ENCODE results near the gene FAM234A. TPM values are rescaled to one million over a fixed set of nuclear protein-coding genes. Genes with fewer than 3 reads are reported as not detected.

FAM234A gene
- total RNA-seq, 1 experiment from 2014 or later = 121 TPM

GRCh38 chr16:242281-242680 is 7.7 kb downstream of the FAM234A start:
- H3K4me1 ChIP-seq (ENCODE audit: control insufficient read depth, insufficient read depth, low read length) = peaks cover 2% of the 10 kb centered on the region; the same call in 1 of the 2 replicates
- TF ChIP-seq POLR2AphosphoS5 (IDR thresholded peaks at IDR 0.05; ENCODE audit: low read depth, low read length) = no peak
- no peak for TF ChIP-seq SIN3A (IDR thresholded peaks at IDR 0.05; ENCODE audit: borderline replicate concordance, insufficient read depth, low read depth, low read length)
- H3K36me3 ChIP-seq (ENCODE audit: control insufficient read depth, insufficient read depth, low read length) = no peaks in the 10 kb centered on the region
- no peaks in the 10 kb centered on the region for H3K27me3 ChIP-seq (ENCODE audit: control insufficient read depth, insufficient read depth, low read length)
- BruUV-seq (replicated peaks) = no TSS peak
- in situ Hi-C loops (cut with HindIII; ENCODE audit: low pct_unique_long_range_greater_than_20kb, low sequenced_read_pairs) (no loop called here), intact Hi-C loops (cut with micrococcal nuclease; ENCODE audit: unreplicated experiment) (no loop called here)
- CTCF ChIA-PET = no interaction called here
- ATAC-seq = peak; percentile 39; the same call in 1 of the 2 replicates
- H3K27ac ChIP-seq (ENCODE audit: low read length) = no peak overlapping the region
- no peak overlapping the region for H3K4me3 ChIP-seq (ENCODE audit: low read depth in 2 of 2, low read length in 2 of 2)
- H3K9me3 ChIP-seq (ENCODE audit: control insufficient read depth, insufficient read depth, low read depth, low read length) = no peaks in the 10 kb centered on the region
- POLR2A ChIA-PET = no interaction called here
- DNase-seq (ENCODE audit: low read depth, low spot score) = no peak

- Histone ChIP-seq H3K9me3 (ENCODE audit: control insufficient read depth, insufficient read depth, low read depth, low read length) (no peaks in the 10 kb centered on the region), H3K36me3 (ENCODE audit: control insufficient read depth, insufficient read depth, low read length) (no peaks in the 10 kb centered on the region), H3K4me1 (ENCODE audit: control insufficient read depth, insufficient read depth, low read length) (peaks cover 2% of the 10 kb centered on the region; the same call in 1 of the 2 replicates), H3K27me3 (ENCODE audit: control insufficient read depth, insufficient read depth, low read length) (no peaks in the 10 kb centered on the region), H3K4me3 (ENCODE audit: low read depth in 2 of 2, low read length in 2 of 2) (no peak overlapping the region), H3K27ac (ENCODE audit: low read length) (no peak overlapping the region)
- BruUV-seq (replicated peaks) = no TSS peak
- no peak for ATAC-seq
- ChIA-PET CTCF (no interaction called here), POLR2A (interaction anchor here (0.6 kb wide), 1 partner anchor 9 kb away, joined by 6 read pairs; no protein-coding TSS in a partner anchor)
- in situ Hi-C loops (cut with HindIII; ENCODE audit: low pct_unique_long_range_greater_than_20kb, low sequenced_read_pairs) (no loop called here), intact Hi-C loops (cut with micrococcal nuclease; ENCODE audit: unreplicated experiment) (no loop called here)
- no peak for TF ChIP-seq TCF7L2 (IDR thresholded peaks at IDR 0.05; ENCODE audit: low read depth, low read length)
- TF ChIP-seq POLR2AphosphoS5 (IDR thresholded peaks at IDR 0.05; ENCODE audit: low read depth, low read length) = no peak
- TF ChIP-seq CTCF (IDR thresholded peaks at IDR 0.05) = no peak
- TF ChIP-seq SIN3A (IDR thresholded peaks at IDR 0.05; ENCODE audit: borderline replicate concordance, insufficient read depth, low read depth, low read length) = no peak
- no peak for TF ChIP-seq REST (IDR thresholded peaks at IDR 0.05; ENCODE audit: insufficient read depth in 1 of 2, low read depth in 2 of 2, low read length in 1 of 2)
- no peak for DNase-seq (ENCODE audit: low read depth, low spot score)
These were observed 8.7 kb downstream of the FAM234A start for GRCh38 chr16:243348-243747.

GRCh38 chr16:245105-245504 is 10.5 kb downstream of the FAM234A start:
- in situ Hi-C loops (cut with HindIII; ENCODE audit: low pct_unique_long_range_greater_than_20kb, low sequenced_read_pairs) = no loop called here
- CTCF ChIA-PET = no interaction called here

More at GRCh38 chr16:245105-245504, 10.5 kb downstream of the FAM234A start:
- no TSS peak for BruUV-seq (replicated peaks)
- Histone ChIP-seq H3K27ac (ENCODE audit: low read length) (no peak overlapping the region), H3K9me3 (ENCODE audit: control insufficient read depth, insufficient read depth, low read depth, low read length) (no peaks in the 10 kb centered on the region), H3K27me3 (ENCODE audit: control insufficient read depth, insufficient read depth, low read length) (no peaks in the 10 kb centered on the region), H3K4me1 (ENCODE audit: control insufficient read depth, insufficient read depth, low read length) (peaks cover under 1% of the 10 kb centered on the region; the same call in 1 of the 2 replicates), H3K36me3 (ENCODE audit: control insufficient read depth, insufficient read depth, low read length) (no peaks in the 10 kb centered on the region), H3K4me3 (ENCODE audit: low read depth in 2 of 2, low read length in 2 of 2) (no peak overlapping the region)
- POLR2A ChIA-PET = interaction anchor here (0.6 kb wide), 1 partner anchor 11 kb away, joined by 3 read pairs; no protein-coding TSS in a partner anchor
- TF ChIP-seq TCF7L2 (IDR thresholded peaks at IDR 0.05; ENCODE audit: low read depth, low read length) = no peak
- intact Hi-C loops (cut with micrococcal nuclease; ENCODE audit: unreplicated experiment) = no loop called here
- DNase-seq (ENCODE audit: low read depth, low spot score) = no peak
- no peak for ATAC-seq
